HCT116 (cell line): Measurements from ENCODE around the gene KPNB1. TPM values are rescaled to one million over a fixed set of nuclear protein-coding genes. Genes with fewer than 3 reads are reported as not detected.

Source experiments
- ATAC-seq: fragments of 200-7000 bp; cut with Tn5 transposase; 2 replicates; pipeline ENCODE4 v1.9.1; 2020; ENCODE audit warnings: mild to moderate bottlenecking, moderate library complexity
- BruUV-seq: library from RNA; stranded (reverse); fragments of 400-500 nt; replicated peaks from 2 replicates; lab custom pipeline; 2021; lab: Mats Ljungman, UMichigan
- CTCF ChIA-PET: fragments of 300-600 bp; sonication (Branson Sonifier 250); formaldehyde crosslinking; loops from one replicate; lab custom pipeline; 2021; ENCODE audit warnings: antibody characterized with exemption; lab: Charles Lee
- POLR2A ChIA-PET: fragments of 300-600, 350-600 bp; sonication (Branson Sonifier 250); formaldehyde crosslinking; loops from one replicate; lab custom pipeline; 2021; ENCODE audit warnings: antibody characterized with exemption; lab: Charles Lee
- RAD21 ChIA-PET, 2 experiments: fragments of 300-600 bp; sonication (Branson Sonifier 250); formaldehyde crosslinking; loops; one replicate each; lab custom pipeline; 2023; ENCODE audit warnings: low total read pairs in 2 of 2; ENCODE audit not compliant: uncharacterized antibody in 2 of 2, unreplicated experiment in 2 of 2, low non-redundant PET in 1 of 2; lab: Charles Lee
- DNase-seq: peaks from one replicate; pipeline ENCODE4 v3.0.0-alpha.2; 2010; ENCODE audit warnings: low read depth, low spot score
- H2AFZ ChIP-seq: fragments of 200-600 bp; shearing (Covaris generic), sonication (generic); 2 replicates; pipeline ENCODE4 v1.6.1; 2017; ENCODE audit warnings: low read depth, mixed run types, mixed read lengths, antibody characterized with exemption, low read length; ENCODE audit not compliant: poor library complexity, severe bottlenecking
- H3K27ac ChIP-seq: 2 replicates; pipeline ENCODE4 v1.5.1; 2012; ENCODE audit warnings: low read depth, low read length
- H3K27me3 ChIP-seq: fragments of 200-600 bp; sonication (generic); 2 replicates; pipeline ENCODE4 v1.6.1; 2016; ENCODE audit warnings: mixed run types, low read length, mixed read lengths; ENCODE audit not compliant: insufficient read depth
- H3K36me3 ChIP-seq, 2 experiments: fragments of 200-500 bp in 1 of 2; fragments of 200-600 bp in 1 of 2; sonication (Bioruptor generic) in 1 of 2; sonication (generic) in 1 of 2; 2 replicates each; pipeline versions ENCODE4 v1.5.1 to v1.6.1; 2014 to 2016; ENCODE audit warnings: low read length in 2 of 2, inconsistent platforms in 1 of 2, mixed read lengths in 1 of 2, mixed run types in 1 of 2; ENCODE audit not compliant: insufficient read depth in 2 of 2, control insufficient read depth in 1 of 2
- H3K4me1 ChIP-seq, 2 experiments: fragments of 200-600 bp in 1 of 2; sonication (generic) in 1 of 2; 2 replicates each; pipeline versions ENCODE4 v1.5.1 to v1.6.1; 2012 to 2017; ENCODE audit warnings: low read length in 2 of 2, inconsistent platforms in 1 of 2, mild to moderate bottlenecking in 1 of 2, mixed read lengths in 1 of 2, mixed run types in 1 of 2, moderate library complexity in 1 of 2; ENCODE audit not compliant: insufficient read depth in 2 of 2, control insufficient read depth in 1 of 2
- H3K4me2 ChIP-seq: fragments of 200-600 bp; sonication (generic); 2 replicates; pipeline ENCODE4 v1.6.1; 2017; ENCODE audit warnings: mixed run types, low read length, mixed read lengths
- H3K4me3 ChIP-seq, 2 experiments: fragments of 200-600 bp in 1 of 2; sonication (generic) in 1 of 2; replicated peaks in 1 of 2; 2 replicates each; pipeline ENCODE4 v1.5.1; 2011 to 2016; ENCODE audit warnings: low read length in 2 of 2, control low read depth in 1 of 2, low read depth in 1 of 2, mild to moderate bottlenecking in 1 of 2, mixed read lengths in 1 of 2, mixed run types in 1 of 2
- H3K79me2 ChIP-seq: fragments of 200-600 bp; sonication (generic); 2 replicates; pipeline ENCODE4 v1.6.1; 2017; ENCODE audit warnings: mild to moderate bottlenecking, mixed run types, low read length, moderate library complexity, mixed read lengths; ENCODE audit not compliant: insufficient read depth
- H3K9ac ChIP-seq: fragments of 200-600 bp; sonication (generic); 2 replicates; pipeline ENCODE4 v1.6.1; 2016; ENCODE audit warnings: low read length, mixed read lengths
- H3K9me2 ChIP-seq: fragments of 200-600 bp; sonication (generic), shearing (Covaris generic); 2 replicates; pipeline ENCODE4 v1.6.1; 2017; ENCODE audit warnings: mixed run types, mild to moderate bottlenecking, moderate library complexity; ENCODE audit not compliant: insufficient read depth
- H3K9me3 ChIP-seq, 2 experiments: fragments of 200-500 bp in 1 of 2; fragments of 200-600 bp in 1 of 2; sonication (Bioruptor generic) in 1 of 2; sonication (generic) in 1 of 2; 2 replicates each; pipeline ENCODE4 v1.6.1; 2014 to 2017; ENCODE audit warnings: low read length in 2 of 2, mixed read lengths in 2 of 2, inconsistent platforms in 1 of 2, low read depth in 1 of 2, mild to moderate bottlenecking in 1 of 2, mixed run types in 1 of 2, moderate library complexity in 1 of 2; ENCODE audit not compliant: control insufficient read depth in 1 of 2, insufficient read depth in 1 of 2
- H4K20me1 ChIP-seq: fragments of 200-600 bp; sonication (generic), shearing (Covaris generic); 2 replicates; pipeline ENCODE4 v1.6.1; 2017; ENCODE audit warnings: mixed run types, mild to moderate bottlenecking, moderate library complexity; ENCODE audit not compliant: insufficient read depth
- CBX3 ChIP-seq: IDR thresholded peaks from 2 replicates; pipeline ENCODE4 v1.6.1; 2012; ENCODE audit warnings: low read depth
- CEBPB ChIP-seq: IDR thresholded peaks from 2 replicates; pipeline ENCODE4 v1.6.1; 2012; ENCODE audit warnings: low read depth
- EZH2 ChIP-seq: fragments of 200-600 bp; sonication (generic); IDR thresholded peaks from 2 replicates; pipeline ENCODE4 v1.6.1; 2017; ENCODE audit warnings: antibody characterized with exemption, mixed run types
- POLR2AphosphoS5 ChIP-seq: IDR thresholded peaks from 2 replicates; pipeline ENCODE4 v1.6.1; 2011; ENCODE audit warnings: mild to moderate bottlenecking, low read depth, low read length, moderate library complexity
- SRF ChIP-seq: IDR thresholded peaks from 2 replicates; pipeline ENCODE4 v1.6.1; 2012; ENCODE audit warnings: low read depth
- TCF7L2 ChIP-seq: IDR thresholded peaks from 2 replicates; pipeline ENCODE4 v1.7.0; 2011; ENCODE audit warnings: borderline replicate concordance, inconsistent platforms; ENCODE audit not compliant: insufficient read depth, insufficient read length; ENCODE audit errors: extremely low read depth
- intact Hi-C: fragments of 100-400 bp; cut with micrococcal nuclease; formaldehyde crosslinking; loops from 2 replicates; pipeline ENCODE4 v1.10.0; 2022
- total RNA-seq: library from RNA; stranded (reverse); gene quantifications from one replicate; pipeline ENCODE4 v1.2.1, GENCODE V29; 2021; ENCODE audit not compliant: unreplicated experiment
- TF ChIP-seq, protein P1 (sequence below), 3 experiments: fragments of 200-600 bp in 1 of 3; sonication (generic) in 1 of 3; IDR thresholded peaks in 2 of 3; conservative IDR thresholded peaks in 1 of 3; 2 replicates each; pipeline ENCODE4 v1.5.1; 2012 to 2017; ENCODE audit warnings: low read depth in 2 of 3, low read length in 2 of 3, antibody characterized with exemption in 1 of 3, borderline replicate concordance in 1 of 3, control low read depth in 1 of 3, mild to moderate bottlenecking in 1 of 3, mixed read lengths in 1 of 3, mixed run types in 1 of 3, moderate library complexity in 1 of 3; ENCODE audit not compliant: insufficient read depth in 1 of 3

The KPNB1 gene
- total RNA-seq, 1 experiment from 2014 or later, result 526 TPM

- intact Hi-C loops, result no loop called here
- no peaks in the 10 kb centered on the region for H4K20me1 ChIP-seq
- BruUV-seq, result no TSS peak
- H3K9ac ChIP-seq, result no peak overlapping the region
- DNase-seq (no peak), ATAC-seq (no peak)
- H3K9me3 ChIP-seq, result no peaks in the 10 kb centered on the region
- no peak overlapping the region for H3K27ac ChIP-seq
- H3K27me3 ChIP-seq, result peaks cover 22% of the 10 kb centered on the region; the same call in 1 of the 2 replicates
- no peaks in the 10 kb centered on the region for H3K36me3 ChIP-seq
- no peak for TF ChIP-seq CBX3
- TF ChIP-seq TCF7L2, result no peak
- no peak for TF ChIP-seq SRF
- no peak for TF ChIP-seq CEBPB
- TF ChIP-seq, protein P1, sequence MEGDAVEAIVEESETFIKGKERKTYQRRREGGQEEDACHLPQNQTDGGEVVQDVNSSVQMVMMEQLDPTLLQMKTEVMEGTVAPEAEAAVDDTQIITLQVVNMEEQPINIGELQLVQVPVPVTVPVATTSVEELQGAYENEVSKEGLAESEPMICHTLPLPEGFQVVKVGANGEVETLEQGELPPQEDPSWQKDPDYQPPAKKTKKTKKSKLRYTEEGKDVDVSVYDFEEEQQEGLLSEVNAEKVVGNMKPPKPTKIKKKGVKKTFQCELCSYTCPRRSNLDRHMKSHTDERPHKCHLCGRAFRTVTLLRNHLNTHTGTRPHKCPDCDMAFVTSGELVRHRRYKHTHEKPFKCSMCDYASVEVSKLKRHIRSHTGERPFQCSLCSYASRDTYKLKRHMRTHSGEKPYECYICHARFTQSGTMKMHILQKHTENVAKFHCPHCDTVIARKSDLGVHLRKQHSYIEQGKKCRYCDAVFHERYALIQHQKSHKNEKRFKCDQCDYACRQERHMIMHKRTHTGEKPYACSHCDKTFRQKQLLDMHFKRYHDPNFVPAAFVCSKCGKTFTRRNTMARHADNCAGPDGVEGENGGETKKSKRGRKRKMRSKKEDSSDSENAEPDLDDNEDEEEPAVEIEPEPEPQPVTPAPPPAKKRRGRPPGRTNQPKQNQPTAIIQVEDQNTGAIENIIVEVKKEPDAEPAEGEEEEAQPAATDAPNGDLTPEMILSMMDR (IDR thresholded peaks at IDR 0.05 in 2 of 3, conservative IDR thresholded peaks at IDR 0.05 in 1 of 3; ENCODE audit: borderline replicate concordance in 1 of 3, insufficient read depth in 1 of 3, low read depth in 2 of 3, low read length in 2 of 3), result 0 out of 6 replicates have a peak, but pooled peaks of 1 of the 3 experiments have one; percentile 12
- no peak for TF ChIP-seq EZH2
- TF ChIP-seq POLR2AphosphoS5, result no peak
- ChIA-PET POLR2A (no interaction called here), CTCF (interaction anchor here (1.0 kb wide), 1 partner anchor 16 kb away, joined by 3 read pairs; no protein-coding TSS in a partner anchor), RAD21 (no interaction called here)
- H3K4me3 ChIP-seq, result no peak overlapping the region
- no peak overlapping the region for H2AFZ ChIP-seq
- H3K79me2 ChIP-seq, result no peaks in the 10 kb centered on the region
- H3K4me2 ChIP-seq, result no peak overlapping the region
- H3K9me2 ChIP-seq, result no peaks in the 10 kb centered on the region
- H3K4me1 ChIP-seq, result peaks cover under 1 to 18% of the 10 kb centered on the region in 2 experiments
Measured at GRCh38 chr17:47713980-47714700, 64.4 kb downstream of the KPNB1 start.
